ENCODE data around the gene MTG2. TPM values are rescaled to one million over a fixed set of nuclear protein-coding genes. Genes with fewer than 3 reads are reported as not detected.

MTG2 gene
- total RNA-seq, 1 donor from 2014 or later = 14.8 TPM

Other genes with a start within 250 kb of the MTG2 start
- gene TAF4, start 117.1 kb upstream of the MTG2 start, total RNA-seq = 8.6 TPM
- gene LSM14B, start 60.6 kb upstream of the MTG2 start, total RNA-seq = 92.6 TPM
- 107 TPM for gene PSMA7, start 39.6 kb upstream of the MTG2 start, total RNA-seq
- gene SS18L1, start 39.3 kb upstream of the MTG2 start, total RNA-seq = 75.0 TPM
- gene HRH3, start 37.2 kb downstream of the MTG2 start, total RNA-seq = 0.47 TPM
- 39.8 TPM for gene OSBPL2, start 55.5 kb downstream of the MTG2 start, total RNA-seq
- gene ADRM1, start 120.0 kb downstream of the MTG2 start, total RNA-seq = 30.6 TPM
- gene LAMA5, start 184.3 kb downstream of the MTG2 start, total RNA-seq = 11.2 TPM
- 715 TPM for gene RPS21, start 204.1 kb downstream of the MTG2 start, total RNA-seq
- 2.3 TPM for gene CABLES2, start 224.3 kb downstream of the MTG2 start, total RNA-seq
- gene RBBP8NL, start 244.5 kb downstream of the MTG2 start, total RNA-seq = not detected

Data from occipital lobe (tissue), 1 donor.